HL-60 (cell line): ENCODE measurements around the gene RRP1.

ENCODE experiments used
- CTCF ChIP-seq: IDR thresholded peaks from one replicate; pipeline ENCODE4 v1.5.1; 2011; ENCODE audit warnings: low read length, control low read depth, inconsistent platforms; ENCODE audit not compliant: insufficient read depth
- GABPA ChIP-seq: IDR thresholded peaks from 2 replicates; pipeline ENCODE4 v1.6.1; 2012; ENCODE audit warnings: low read depth
- POLR2AphosphoS5 ChIP-seq: IDR thresholded peaks from 2 replicates; pipeline ENCODE4 v1.6.1; 2012; ENCODE audit warnings: low read depth
- REST ChIP-seq: IDR thresholded peaks from 2 replicates; pipeline ENCODE4 v1.6.1; 2012; ENCODE audit warnings: low read depth; ENCODE audit not compliant: insufficient replicate concordance
- SPI1 ChIP-seq: IDR thresholded peaks from 2 replicates; pipeline ENCODE4 v1.6.1; 2012; ENCODE audit warnings: low read depth, mild to moderate bottlenecking, borderline replicate concordance

DNA sequence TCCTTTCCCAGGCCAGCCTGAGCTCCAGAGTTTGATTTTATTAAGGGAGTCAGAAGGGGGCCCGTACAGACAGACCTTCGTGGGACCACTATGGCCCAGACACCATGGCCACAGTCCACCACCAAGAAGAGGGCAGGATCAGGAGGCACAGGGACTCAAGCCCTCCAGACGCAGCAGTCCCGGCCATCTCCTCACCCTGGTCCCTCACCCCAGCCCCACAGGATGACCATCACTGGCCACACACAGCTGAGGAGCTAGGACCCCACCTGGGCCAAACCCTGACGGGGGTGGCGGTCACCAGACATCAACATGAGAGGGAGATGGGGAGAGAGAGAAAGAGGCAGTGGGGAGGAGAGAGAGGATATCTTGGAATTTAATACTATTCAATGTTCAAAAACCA is 46.5 kb downstream of the RRP1 start:
- no peak for TF ChIP-seq CTCF
- no peak for TF ChIP-seq POLR2AphosphoS5
- no peak for TF ChIP-seq REST
- no peak for TF ChIP-seq SPI1
- no peak for TF ChIP-seq GABPA
